ENCODE measurements around the gene TMEM39B. TPM values are rescaled to one million over a fixed set of nuclear protein-coding genes. Genes with fewer than 3 reads are reported as not detected.

TMEM39B gene
- total RNA-seq, 4 donors from 2014 or later = 2.6 to 35.8 (median 3.5) TPM

DNA sequence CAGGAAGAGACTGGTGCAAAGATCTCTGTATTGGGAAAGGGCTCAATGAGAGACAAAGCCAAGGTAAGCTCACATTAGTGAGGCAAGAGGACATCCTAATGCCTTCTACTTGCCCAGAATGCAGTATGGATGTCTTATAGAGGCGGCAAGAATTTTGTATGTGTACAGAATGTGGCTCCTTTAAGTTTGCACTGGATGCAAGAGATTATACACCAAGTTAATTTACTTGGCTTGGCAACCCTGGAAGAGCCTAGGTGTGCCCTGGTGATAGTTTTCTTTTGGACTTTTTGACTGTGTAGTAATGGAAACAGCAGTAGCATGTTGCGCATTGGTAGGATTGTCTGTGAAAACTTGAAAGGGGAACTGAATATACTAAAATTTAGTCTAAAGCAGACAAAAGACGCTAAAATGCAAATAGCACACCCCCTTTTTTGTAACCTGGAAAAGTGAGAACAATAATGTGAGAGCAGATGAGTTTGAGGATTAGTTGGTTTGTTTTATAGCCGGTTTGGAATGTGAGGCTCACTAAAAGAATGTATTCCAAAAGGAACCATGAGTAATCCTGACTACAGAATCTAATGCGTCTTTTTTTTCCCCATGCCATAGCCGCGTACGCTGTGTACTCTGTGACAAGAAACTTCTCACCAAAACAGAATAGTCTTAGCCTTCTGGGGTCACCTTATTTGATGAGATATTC lies 41.0 kb upstream of the TMEM39B start:
- H3K4me3 ChIP-seq = no peak overlapping the region

GRCh38 chr1:32032275-32032615 lies 40.5 kb upstream of the TMEM39B start:
- peaks cover 0 to 41% (median 20%) of the 10 kb centered on the region in 4 donors for H3K36me3 ChIP-seq
- no peaks in the 10 kb centered on the region for H3K9me3 ChIP-seq
- intact Hi-C loops (cut with DNase I; ENCODE audit: low total_unique reads) = no loop called here
- no peak for DNase-seq
- peak overlapping the region; percentile 28 to 63 (median 56) for H3K27ac ChIP-seq
- peaks cover 9 to 45% (median 21%) of the 10 kb centered on the region in 4 donors for H3K4me1 ChIP-seq
- in situ Hi-C loops (cut with MboI; ENCODE audit: low pct_ligation_motif_present in 1 of 4, low pct_unique_long_range_greater_than_20kb in 1 of 4, low sequenced_read_pairs in 3 of 4) = no loop called here
- TF ChIP-seq POLR2AphosphoS5 (IDR thresholded peaks at IDR 0.05) (no peak), POLR2A (IDR thresholded peaks at IDR 0.05) (no peak), EP300 (IDR thresholded peaks at IDR 0.05; ENCODE audit: low read depth) (no peak), CTCF (IDR thresholded peaks at IDR 0.05) (no peak)
- WGBS, 2 donors (ENCODE audit: low coverage in 1 of 2) = 46 to 53% methylated on average over 2 of the region's 2 CpGs
- H3K27me3 ChIP-seq = no peaks in the 10 kb centered on the region
- H3K4me3 ChIP-seq = no peak overlapping the region

More for the DNA sequence above, 41.0 kb upstream of the TMEM39B start:
- in situ Hi-C loops (cut with MboI; ENCODE audit: low pct_ligation_motif_present in 1 of 4, low pct_unique_long_range_greater_than_20kb in 1 of 4, low sequenced_read_pairs in 3 of 4) = no loop called here
- Histone ChIP-seq H3K4me1 (peaks cover 9 to 43% (median 21%) of the 10 kb centered on the region in 4 donors), H3K27ac (peak overlapping the region; percentile 28 to 63 (median 56)), H3K9me3 (no peaks in the 10 kb centered on the region), H3K27me3 (no peaks in the 10 kb centered on the region), H3K36me3 (peaks cover 0 to 36% (median 17%) of the 10 kb centered on the region in 4 donors)
- no peak for DNase-seq
- no peak for TF ChIP-seq CTCF (IDR thresholded peaks at IDR 0.05)
- no peak for TF ChIP-seq POLR2AphosphoS5 (IDR thresholded peaks at IDR 0.05)
- TF ChIP-seq EP300 (IDR thresholded peaks at IDR 0.05; ENCODE audit: low read depth) = no peak
- TF ChIP-seq POLR2A (IDR thresholded peaks at IDR 0.05) = no peak
- intact Hi-C loops (cut with DNase I; ENCODE audit: low total_unique reads) = no loop called here
- WGBS, 2 donors (ENCODE audit: low coverage in 1 of 2) = 60 to 71% methylated on average over 7 to 8 of the region's 8 CpGs

- TF ChIP-seq EP300 (IDR thresholded peaks at IDR 0.05; ENCODE audit: low read depth) = no peak
- no peak for TF ChIP-seq POLR2AphosphoS5 (IDR thresholded peaks at IDR 0.05)
- no peak for TF ChIP-seq POLR2A (IDR thresholded peaks at IDR 0.05)
- no peak for TF ChIP-seq CTCF (IDR thresholded peaks at IDR 0.05)
- 87 to 100% methylated on average over 1 to 3 of the region's 3 CpGs for WGBS, 2 donors (ENCODE audit: low coverage in 1 of 2)
- no peaks in the 10 kb centered on the region for H3K27me3 ChIP-seq
- H3K9me3 ChIP-seq = no peaks in the 10 kb centered on the region
- intact Hi-C loops (cut with DNase I; ENCODE audit: low total_unique reads) = no loop called here
- no peak overlapping the region for H3K27ac ChIP-seq
- no peak for DNase-seq
- no peak overlapping the region for H3K4me3 ChIP-seq
- peaks cover 0 to 70% (median 33%) of the 10 kb centered on the region in 4 donors for H3K36me3 ChIP-seq
- in situ Hi-C loops (cut with MboI; ENCODE audit: low pct_ligation_motif_present in 1 of 4, low pct_unique_long_range_greater_than_20kb in 1 of 4, low sequenced_read_pairs in 3 of 4) = no loop called here
- H3K4me1 ChIP-seq = peaks cover 7 to 30% (median 18%) of the 10 kb centered on the region in 4 donors
Observed at GRCh38 chr1:32035119-32035518, 37.6 kb upstream of the TMEM39B start.

DNA sequence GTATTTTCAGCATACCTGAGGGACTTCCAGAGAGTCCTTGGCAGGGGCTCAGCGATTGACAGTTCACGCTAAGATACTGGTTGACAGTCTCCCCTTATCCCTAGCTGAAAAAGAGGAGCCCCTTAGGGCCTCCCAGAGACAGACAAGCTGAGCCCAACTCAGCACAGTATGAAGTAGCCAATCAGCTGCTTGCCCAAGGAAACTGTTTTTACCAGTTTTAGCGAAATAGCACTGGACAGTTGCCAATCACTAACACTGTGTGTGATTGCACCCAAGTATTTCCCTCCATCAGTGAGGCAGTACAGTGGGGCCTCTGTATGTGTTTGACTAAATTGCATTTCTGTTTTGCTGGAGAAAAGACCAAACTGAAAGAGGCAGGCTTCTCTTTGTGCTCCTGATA lies 32.0 kb upstream of the TMEM39B start:
- DNase-seq = no peak
- 95% methylated on average over 3 of the region's 3 CpGs; no CpG with 5 or more reads in 1 of the 2 donors for WGBS, 2 donors (ENCODE audit: low coverage in 1 of 2)
- H3K9me3 ChIP-seq = no peaks in the 10 kb centered on the region
- intact Hi-C loops (cut with DNase I; ENCODE audit: low total_unique reads) = no loop called here
- no peak overlapping the region for H3K4me3 ChIP-seq
- H3K27me3 ChIP-seq = no peaks in the 10 kb centered on the region
- in situ Hi-C loops (cut with MboI; ENCODE audit: low pct_ligation_motif_present in 1 of 4, low pct_unique_long_range_greater_than_20kb in 1 of 4, low sequenced_read_pairs in 3 of 4) = no loop called here
- TF ChIP-seq CTCF (IDR thresholded peaks at IDR 0.05) (no peak), POLR2A (IDR thresholded peaks at IDR 0.05) (no peak), POLR2AphosphoS5 (IDR thresholded peaks at IDR 0.05) (no peak), EP300 (IDR thresholded peaks at IDR 0.05; ENCODE audit: low read depth) (no peak)
- H3K27ac ChIP-seq = no peak overlapping the region
- H3K36me3 ChIP-seq = peaks cover 0 to 77% (median 28%) of the 10 kb centered on the region in 4 donors
- peaks cover 0 to 4% (median 0%) of the 10 kb centered on the region in 4 donors for H3K4me1 ChIP-seq
